HepG2 (cell line): ENCODE data around the gene RNASE13. TPM values are rescaled to one million over a fixed set of nuclear protein-coding genes. Genes with fewer than 3 reads are reported as not detected.
A peak's percentile ranks its signal among the peaks of the same experiment; 100 is the strongest.

ENCODE experiments used
- CBX5 ChIP-seq: sonication (generic); formaldehyde crosslinking; IDR thresholded peaks from 2 replicates; pipeline ENCODE4 v1.4.0; 2020; ENCODE audit warnings: missing genetic modification reagents, borderline replicate concordance
- HOXA5 ChIP-seq: sonication (generic); formaldehyde crosslinking; IDR thresholded peaks from 2 replicates; pipeline ENCODE4 v1.4.0; 2020; ENCODE audit warnings: missing genetic modification reagents
- NCOA1 ChIP-seq: sonication (generic); formaldehyde crosslinking; IDR thresholded peaks from 2 replicates; pipeline ENCODE4 v1.9.0; 2021; ENCODE audit warnings: missing genetic modification reagents
- PCBP1 ChIP-seq: fragments of 200-400 bp; formaldehyde crosslinking; IDR thresholded peaks from 2 replicates; pipeline ENCODE4 v1.6.1; 2017; ENCODE audit warnings: mild to moderate bottlenecking, low read depth, low read length, borderline replicate concordance
- PHF21A ChIP-seq: sonication (generic); formaldehyde crosslinking; IDR thresholded peaks from 2 replicates; pipeline ENCODE4 v1.5.0; 2020; ENCODE audit warnings: mild to moderate bottlenecking, missing genetic modification reagents
- ZBTB3 ChIP-seq: sonication (generic); formaldehyde crosslinking; IDR thresholded peaks from 2 replicates; pipeline ENCODE4 v1.4.0; 2020; ENCODE audit warnings: low read depth, mild to moderate bottlenecking, moderate library complexity, missing genetic modification reagents, borderline replicate concordance
- ZC3H13 ChIP-seq: sonication (generic); formaldehyde crosslinking; IDR thresholded peaks from 2 replicates; pipeline ENCODE4 v1.8.1; 2023; ENCODE audit warnings: mild to moderate bottlenecking, missing genetic modification reagents, moderate library complexity
- ZNF124 ChIP-seq: sonication (generic); formaldehyde crosslinking; IDR thresholded peaks from 2 replicates; pipeline ENCODE4 v1.4.0; 2020; ENCODE audit warnings: missing genetic modification reagents
- ZNF225 ChIP-seq: sonication (generic); formaldehyde crosslinking; IDR thresholded peaks from 2 replicates; pipeline ENCODE4 v1.4.0; 2020; ENCODE audit warnings: mild to moderate bottlenecking, missing genetic modification reagents
- ZNF274 ChIP-seq: sonication (generic); formaldehyde crosslinking; IDR thresholded peaks from 2 replicates; pipeline ENCODE4 v1.5.1; 2020; ENCODE audit warnings: mild to moderate bottlenecking, missing genetic modification reagents
- ZNF572 ChIP-seq: sonication (generic); formaldehyde crosslinking; IDR thresholded peaks from 2 replicates; pipeline ENCODE4 v1.5.1; 2020; ENCODE audit warnings: mild to moderate bottlenecking, missing genetic modification reagents
- ZNF670 ChIP-seq: sonication (generic); formaldehyde crosslinking; IDR thresholded peaks from 2 replicates; pipeline ENCODE4 v1.8.0; 2022; ENCODE audit warnings: mild to moderate bottlenecking, missing genetic modification reagents, borderline replicate concordance
- ZNF776 ChIP-seq: sonication (generic); formaldehyde crosslinking; IDR thresholded peaks from 2 replicates; pipeline ENCODE4 v1.4.0; 2020; ENCODE audit warnings: mild to moderate bottlenecking, missing genetic modification reagents
- polyA plus RNA-seq, 8 experiments: library from polyadenylated mRNA; depleted of rRNA in 3 of 8; stranded (reverse) in 7 of 8; unstranded in 1 of 8; fragments of >200 nt; fragmentation: Illumina TruSeq in 4 of 8; extraction: Trizol in 4 of 8; gene quantifications; 2 replicates each; pipeline versions ENCODE4 v1.2.1 to v1.2.3, GENCODE V29; 2011 to 2016; ENCODE audit warnings: low read depth in 4 of 8, missing spikeins in 1 of 8, mixed read lengths in 1 of 8; ENCODE audit not compliant: insufficient read depth in 1 of 8
- total RNA-seq, 5 experiments: library from RNA; depleted of rRNA; stranded (reverse); fragments of >200 nt; fragmentation: Illumina TruSeq; extraction: Trizol; gene quantifications; 2 replicates each; pipeline ENCODE4 v1.2.3, GENCODE V29; 2016; ENCODE audit warnings: low read depth in 1 of 5
- TF ChIP-seq, protein P1 (sequence below): fragments of 450-650 bp; IDR thresholded peaks from 2 replicates; pipeline ENCODE4 v1.6.1; 2016
- TF ChIP-seq, protein P2 (sequence below): sonication (generic); formaldehyde crosslinking; IDR thresholded peaks from 2 replicates; pipeline ENCODE4 v1.4.0; 2020; ENCODE audit warnings: missing genetic modification reagents
- TF ChIP-seq, protein P3 (sequence below), 2 experiments: sonication (generic) in 1 of 2; formaldehyde crosslinking in 1 of 2; IDR thresholded peaks; 2 replicates each; pipeline versions ENCODE4 v1.6.1 to v1.9.0; 2014 to 2022; ENCODE audit warnings: antibody characterized with exemption in 1 of 2, borderline replicate concordance in 1 of 2, inconsistent platforms in 1 of 2, low read depth in 1 of 2, missing genetic modification reagents in 1 of 2
- TF ChIP-seq, protein P4 (sequence below): sonication (generic); formaldehyde crosslinking; IDR thresholded peaks from 2 replicates; pipeline ENCODE4 v1.4.0; 2020; ENCODE audit warnings: missing genetic modification reagents, borderline replicate concordance

The RNASE13 gene
- total and polyA plus RNA-seq, 2 of the 13 experiments (the other 11 are each of a cell fraction or from before 2014, with no cell fraction given), result 1.0 TPM; not detected in 1

DNA sequence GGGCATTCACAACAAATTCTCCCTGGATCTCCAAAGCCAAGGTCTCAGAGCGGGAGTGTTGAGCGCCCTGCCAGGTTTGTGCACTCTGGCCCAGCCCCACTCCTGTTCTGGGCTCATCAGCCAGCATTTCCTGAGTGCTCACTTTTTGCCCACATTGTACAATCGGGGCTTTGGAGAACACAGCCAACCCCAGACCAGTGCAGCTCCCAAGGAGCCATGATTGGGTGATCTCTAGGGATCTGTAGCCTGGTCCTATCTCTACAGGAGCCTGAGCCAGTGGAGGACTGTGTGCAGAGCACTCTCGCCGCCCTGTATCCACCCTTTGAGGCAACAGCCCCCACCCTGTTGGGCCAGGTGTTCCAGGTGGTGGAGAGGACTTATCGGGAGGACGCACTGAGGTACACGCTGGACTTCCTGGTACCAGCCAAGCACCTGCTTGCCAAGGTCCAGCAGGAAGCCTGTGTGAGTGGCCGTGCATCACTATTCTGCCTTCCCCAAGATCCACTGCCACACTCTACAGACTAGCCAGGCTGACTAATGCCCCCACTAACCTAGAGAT is 38.3 kb upstream of the RNASE13 start (continued):
- TF ChIP-seq NCOA1, result no peak
- no peak for TF ChIP-seq ZNF124
- no peak for TF ChIP-seq ZNF670
- TF ChIP-seq PHF21A (CRISPR knock-in tag), result no peak
- TF ChIP-seq ZBTB3 (CRISPR knock-in tag), result no peak
- TF ChIP-seq HOXA5, result no peak
- TF ChIP-seq, protein P1, sequence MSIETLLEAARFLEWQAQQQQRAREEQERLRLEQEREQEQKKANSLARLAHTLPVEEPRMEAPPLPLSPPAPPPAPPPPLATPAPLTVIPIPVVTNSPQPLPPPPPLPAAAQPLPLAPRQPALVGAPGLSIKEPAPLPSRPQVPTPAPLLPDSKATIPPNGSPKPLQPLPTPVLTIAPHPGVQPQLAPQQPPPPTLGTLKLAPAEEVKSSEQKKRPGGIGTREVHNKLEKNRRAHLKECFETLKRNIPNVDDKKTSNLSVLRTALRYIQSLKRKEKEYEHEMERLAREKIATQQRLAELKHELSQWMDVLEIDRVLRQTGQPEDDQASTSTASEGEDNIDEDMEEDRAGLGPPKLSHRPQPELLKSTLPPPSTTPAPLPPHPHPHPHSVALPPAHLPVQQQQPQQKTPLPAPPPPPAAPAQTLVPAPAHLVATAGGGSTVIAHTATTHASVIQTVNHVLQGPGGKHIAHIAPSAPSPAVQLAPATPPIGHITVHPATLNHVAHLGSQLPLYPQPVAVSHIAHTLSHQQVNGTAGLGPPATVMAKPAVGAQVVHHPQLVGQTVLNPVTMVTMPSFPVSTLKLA, result no peak
- TF ChIP-seq, protein P2, sequence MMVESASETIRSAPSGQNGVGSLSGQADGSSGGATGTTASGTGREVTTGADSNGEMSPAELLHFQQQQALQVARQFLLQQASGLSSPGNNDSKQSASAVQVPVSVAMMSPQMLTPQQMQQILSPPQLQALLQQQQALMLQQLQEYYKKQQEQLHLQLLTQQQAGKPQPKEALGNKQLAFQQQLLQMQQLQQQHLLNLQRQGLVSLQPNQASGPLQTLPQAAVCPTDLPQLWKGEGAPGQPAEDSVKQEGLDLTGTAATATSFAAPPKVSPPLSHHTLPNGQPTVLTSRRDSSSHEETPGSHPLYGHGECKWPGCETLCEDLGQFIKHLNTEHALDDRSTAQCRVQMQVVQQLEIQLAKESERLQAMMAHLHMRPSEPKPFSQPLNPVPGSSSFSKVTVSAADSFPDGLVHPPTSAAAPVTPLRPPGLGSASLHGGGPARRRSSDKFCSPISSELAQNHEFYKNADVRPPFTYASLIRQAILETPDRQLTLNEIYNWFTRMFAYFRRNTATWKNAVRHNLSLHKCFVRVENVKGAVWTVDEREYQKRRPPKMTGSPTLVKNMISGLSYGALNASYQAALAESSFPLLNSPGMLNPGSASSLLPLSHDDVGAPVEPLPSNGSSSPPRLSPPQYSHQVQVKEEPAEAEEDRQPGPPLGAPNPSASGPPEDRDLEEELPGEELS, result no peak
- TF ChIP-seq, protein P3, sequence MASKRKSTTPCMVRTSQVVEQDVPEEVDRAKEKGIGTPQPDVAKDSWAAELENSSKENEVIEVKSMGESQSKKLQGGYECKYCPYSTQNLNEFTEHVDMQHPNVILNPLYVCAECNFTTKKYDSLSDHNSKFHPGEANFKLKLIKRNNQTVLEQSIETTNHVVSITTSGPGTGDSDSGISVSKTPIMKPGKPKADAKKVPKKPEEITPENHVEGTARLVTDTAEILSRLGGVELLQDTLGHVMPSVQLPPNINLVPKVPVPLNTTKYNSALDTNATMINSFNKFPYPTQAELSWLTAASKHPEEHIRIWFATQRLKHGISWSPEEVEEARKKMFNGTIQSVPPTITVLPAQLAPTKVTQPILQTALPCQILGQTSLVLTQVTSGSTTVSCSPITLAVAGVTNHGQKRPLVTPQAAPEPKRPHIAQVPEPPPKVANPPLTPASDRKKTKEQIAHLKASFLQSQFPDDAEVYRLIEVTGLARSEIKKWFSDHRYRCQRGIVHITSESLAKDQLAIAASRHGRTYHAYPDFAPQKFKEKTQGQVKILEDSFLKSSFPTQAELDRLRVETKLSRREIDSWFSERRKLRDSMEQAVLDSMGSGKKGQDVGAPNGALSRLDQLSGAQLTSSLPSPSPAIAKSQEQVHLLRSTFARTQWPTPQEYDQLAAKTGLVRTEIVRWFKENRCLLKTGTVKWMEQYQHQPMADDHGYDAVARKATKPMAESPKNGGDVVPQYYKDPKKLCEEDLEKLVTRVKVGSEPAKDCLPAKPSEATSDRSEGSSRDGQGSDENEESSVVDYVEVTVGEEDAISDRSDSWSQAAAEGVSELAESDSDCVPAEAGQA (IDR thresholded peaks at IDR 0.05; ENCODE audit: low read depth), result no peak
- TF ChIP-seq, protein P3 (CRISPR knock-in tag; IDR thresholded peaks at IDR 0.05; ENCODE audit: borderline replicate concordance), result no peak
- TF ChIP-seq ZC3H13 (CRISPR knock-in tag), result 0 out of 2 replicates have a peak, but pooled peaks have one; percentile 5
- TF ChIP-seq ZNF225 (CRISPR knock-in tag), result 0 out of 2 replicates have a peak, but pooled peaks have one; percentile 46
- TF ChIP-seq PCBP1, result no peak
- TF ChIP-seq, protein P4, sequence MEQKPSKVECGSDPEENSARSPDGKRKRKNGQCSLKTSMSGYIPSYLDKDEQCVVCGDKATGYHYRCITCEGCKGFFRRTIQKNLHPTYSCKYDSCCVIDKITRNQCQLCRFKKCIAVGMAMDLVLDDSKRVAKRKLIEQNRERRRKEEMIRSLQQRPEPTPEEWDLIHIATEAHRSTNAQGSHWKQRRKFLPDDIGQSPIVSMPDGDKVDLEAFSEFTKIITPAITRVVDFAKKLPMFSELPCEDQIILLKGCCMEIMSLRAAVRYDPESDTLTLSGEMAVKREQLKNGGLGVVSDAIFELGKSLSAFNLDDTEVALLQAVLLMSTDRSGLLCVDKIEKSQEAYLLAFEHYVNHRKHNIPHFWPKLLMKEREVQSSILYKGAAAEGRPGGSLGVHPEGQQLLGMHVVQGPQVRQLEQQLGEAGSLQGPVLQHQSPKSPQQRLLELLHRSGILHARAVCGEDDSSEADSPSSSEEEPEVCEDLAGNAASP, result no peak
- TF ChIP-seq ZNF776 (CRISPR knock-in tag), result no peak
- TF ChIP-seq ZNF572 (CRISPR knock-in tag), result no peak
- 0 out of 2 replicates have a peak, but pooled peaks have one; percentile 34 for TF ChIP-seq ZNF274
- TF ChIP-seq CBX5 (CRISPR knock-in tag), result no peak
